HG03460 (cell line): ENCODE results near the gene USP22.
"Not testable (repeated sequence)": the region's sequence is repeated elsewhere in the genome, so short reads cannot be mapped to it uniquely, and the experiment has no call there.

Experiments used
- ATAC-seq: cut with Tn5 transposase; IDR thresholded peaks from one replicate; pipeline ENCODE4 v1.9.1; 2021; ENCODE audit not compliant: unreplicated experiment

The USP22 gene

DNA sequence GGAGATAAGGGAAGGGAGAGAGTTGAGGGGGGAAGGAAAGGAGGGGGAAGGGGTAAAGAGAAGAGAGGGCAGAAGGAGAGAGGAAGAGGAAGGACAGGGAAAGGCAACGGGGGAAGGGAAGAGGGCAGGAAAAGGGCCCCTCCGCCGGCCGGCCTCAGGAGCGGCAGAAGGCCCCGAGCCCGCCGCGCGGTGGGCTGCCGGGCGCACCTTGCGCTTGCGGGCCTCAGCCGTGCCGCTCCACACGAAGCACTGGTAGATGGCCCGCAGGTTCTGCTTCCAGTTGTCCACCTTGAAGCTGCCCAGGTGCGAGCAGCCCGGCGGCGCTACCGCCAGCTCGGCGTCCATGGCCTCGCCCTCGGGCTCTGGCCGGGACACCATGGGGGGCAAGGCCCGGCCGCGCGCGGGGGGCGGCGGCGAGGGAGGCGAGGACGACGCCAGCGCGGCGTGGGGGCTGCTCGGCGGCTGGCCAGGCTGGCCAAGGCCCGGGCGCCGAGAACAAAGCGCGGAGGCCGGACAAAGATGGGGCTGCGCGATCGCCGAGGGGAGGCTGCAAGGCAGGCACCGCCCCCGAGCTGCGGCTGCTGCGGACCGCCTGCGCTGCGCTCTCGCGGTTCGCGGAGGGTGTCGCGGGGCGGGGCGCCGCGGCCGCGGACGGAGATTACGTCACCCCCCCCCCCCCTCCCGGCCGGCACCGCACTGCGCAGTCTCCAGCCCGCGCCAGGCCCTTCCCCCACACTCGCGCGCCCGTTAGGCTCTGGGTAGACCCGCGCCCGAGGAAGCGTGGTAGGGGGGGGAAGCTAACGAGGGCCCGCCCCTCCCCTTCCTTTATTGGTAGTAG, at the start of gene USP22:
USP22 (minus strand) TSS at position 554 of the 838 bp plus-strand sequence; CDS start at position 378, 176 bp downstream.
- ATAC-seq = peak; percentile 52

- no peak for ATAC-seq
Observed at GRCh38 chr17:21090902-21091618, 48.2 kb upstream of the USP22 start.

DNA sequence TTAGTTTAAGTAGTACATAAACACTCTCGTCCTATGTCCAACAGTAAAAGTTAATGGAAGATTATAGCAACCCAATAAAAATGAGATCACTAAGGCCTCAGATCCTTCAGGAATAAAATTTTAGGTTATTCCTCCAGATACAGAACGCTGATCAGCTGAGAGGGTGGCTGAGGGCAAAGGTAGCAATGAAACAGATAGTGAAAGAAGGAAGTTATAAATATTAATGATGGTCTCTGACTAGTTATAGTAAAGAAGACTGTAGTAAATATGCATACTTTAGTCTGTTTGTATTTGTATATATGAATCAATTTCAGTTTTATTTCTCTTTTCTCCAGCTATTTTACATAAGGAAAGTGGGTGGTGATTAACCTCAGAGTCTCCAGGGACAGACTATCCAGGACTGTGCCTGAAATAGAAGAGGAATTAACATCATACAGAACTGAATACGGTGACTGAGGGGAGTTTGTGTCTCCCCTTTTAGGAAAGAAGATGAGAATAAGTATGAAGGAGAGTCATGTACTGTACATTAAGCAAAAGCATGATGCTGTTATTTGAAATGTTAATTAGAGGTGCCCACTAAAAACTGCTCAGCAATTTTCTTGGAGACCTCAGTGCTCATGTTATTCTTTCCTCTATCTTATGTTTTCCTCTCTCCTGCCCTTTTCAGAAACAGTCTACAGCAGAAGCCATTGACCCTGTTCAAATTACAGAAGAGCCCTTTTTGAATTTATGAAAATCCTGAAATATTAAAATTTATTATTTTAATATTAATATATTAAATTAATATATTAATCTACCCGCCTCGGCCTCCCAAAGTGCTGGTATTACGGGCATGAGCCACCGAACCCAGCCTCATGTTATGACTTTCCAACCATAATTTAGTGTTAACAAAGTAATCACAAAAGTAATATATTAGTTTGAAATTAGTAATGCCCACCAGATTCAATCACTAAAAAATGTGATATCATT, 47.4 kb upstream of the USP22 start:
- no peak for ATAC-seq

- no peak for ATAC-seq
Observed at GRCh38 chr17:21089145-21089544, 46.3 kb upstream of the USP22 start.

GRCh38 chr17:21085707-21086106, 42.9 kb upstream of the USP22 start:
- ATAC-seq = no peak

DNA sequence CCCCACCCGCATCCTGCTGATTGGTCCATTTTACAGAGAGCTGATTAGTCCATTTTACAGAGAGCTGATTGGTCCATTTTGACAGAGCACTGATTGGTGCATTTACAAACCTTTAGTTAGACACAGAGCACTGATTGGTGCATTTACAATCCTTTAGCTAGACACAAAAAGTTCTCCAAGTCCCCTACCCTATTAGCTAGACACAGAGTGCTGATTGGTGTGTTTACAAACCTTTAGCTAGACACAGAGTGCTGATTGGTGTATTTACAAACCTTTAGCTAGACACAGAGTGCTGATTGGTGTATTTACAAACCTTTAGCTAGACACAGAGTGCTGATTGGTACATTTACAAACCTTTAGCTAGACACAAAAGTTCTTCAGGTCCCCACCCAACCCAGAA, 42.5 kb upstream of the USP22 start:
- ATAC-seq = not testable (repeated sequence)

GRCh38 chr17:21082001-21082436, 39.2 kb upstream of the USP22 start:
- ATAC-seq = no peak

GRCh38 chr17:21079196-21079595, 36.4 kb upstream of the USP22 start:
- ATAC-seq = no peak

DNA sequence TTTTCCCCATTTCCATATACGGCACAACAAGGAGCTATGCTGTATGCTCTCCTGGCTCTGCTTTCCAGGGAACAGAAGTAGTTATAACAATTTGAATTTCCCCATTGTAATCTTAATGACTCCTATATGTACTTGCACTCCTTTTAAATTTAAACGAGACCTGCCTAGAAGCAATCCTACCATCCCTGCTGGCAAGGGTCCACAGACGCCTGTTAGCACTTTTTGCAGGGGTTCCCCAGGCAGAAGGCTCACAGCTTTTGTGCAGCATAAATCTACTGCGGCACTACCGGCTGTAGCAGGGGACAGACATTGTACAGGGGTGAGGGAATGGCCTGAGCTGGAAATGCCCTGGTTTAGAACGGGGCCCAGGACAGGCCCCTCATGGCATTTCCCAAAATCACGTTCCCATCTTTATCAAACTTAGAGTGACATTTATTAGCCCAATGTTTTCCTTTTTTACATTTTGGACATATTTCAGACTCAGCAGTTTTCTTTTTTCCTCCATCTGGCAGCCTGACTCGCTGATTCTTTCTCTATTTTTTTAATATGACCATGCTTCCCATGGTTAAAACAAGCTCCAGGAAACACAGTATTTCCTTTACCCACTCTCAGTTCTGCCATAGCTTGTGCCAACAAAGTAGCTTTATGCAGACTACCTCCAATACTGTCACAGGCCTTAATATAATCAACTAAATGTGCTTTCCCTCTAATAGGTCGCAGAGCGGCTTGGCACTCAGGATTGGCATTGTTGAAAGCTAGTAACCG, 35.4 kb upstream of the USP22 start:
- no peak for ATAC-seq

DNA sequence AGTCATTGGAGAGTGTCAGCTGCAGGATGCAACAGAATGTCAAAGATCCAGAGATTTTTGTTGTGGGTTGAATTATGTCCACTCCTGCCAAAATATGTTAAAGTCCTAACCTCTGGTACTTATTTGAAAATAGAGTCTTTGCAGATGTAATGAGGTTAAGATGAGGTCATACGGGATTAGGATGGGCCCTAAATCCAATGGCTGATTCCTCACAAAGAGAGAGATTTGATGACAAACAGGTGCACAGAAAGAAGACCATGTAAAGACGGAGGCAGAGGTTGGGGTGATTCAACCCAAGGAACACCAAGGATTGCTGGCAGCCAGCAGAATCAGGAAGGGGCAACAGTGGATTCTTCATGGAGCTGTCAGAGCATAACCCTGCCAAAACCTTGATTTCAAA, 34.5 kb upstream of the USP22 start:
- no peak for ATAC-seq

GRCh38 chr17:21076242-21076641, 33.4 kb upstream of the USP22 start:
- no peak for ATAC-seq

DNA sequence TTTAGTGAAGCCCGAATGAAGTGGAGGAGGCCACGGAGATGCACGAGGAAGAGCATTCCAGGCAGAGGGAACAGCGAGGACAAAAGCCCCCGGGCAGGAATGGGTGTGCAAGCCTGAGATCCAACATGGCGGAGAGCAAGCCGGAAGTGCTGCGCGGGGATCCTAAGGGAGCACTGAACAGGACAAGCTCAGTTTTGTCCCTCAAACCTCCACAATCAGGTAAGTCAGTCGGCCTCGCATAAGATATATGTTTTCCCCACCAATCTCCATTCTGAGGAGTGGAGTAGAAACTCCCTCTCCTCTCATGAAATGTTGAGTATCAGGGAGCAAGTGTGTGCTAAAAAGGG, 32.9 kb upstream of the USP22 start:
- ATAC-seq = no peak

- ATAC-seq = no peak
Observed at GRCh38 chr17:21072745-21073197, 30.0 kb upstream of the USP22 start.

DNA sequence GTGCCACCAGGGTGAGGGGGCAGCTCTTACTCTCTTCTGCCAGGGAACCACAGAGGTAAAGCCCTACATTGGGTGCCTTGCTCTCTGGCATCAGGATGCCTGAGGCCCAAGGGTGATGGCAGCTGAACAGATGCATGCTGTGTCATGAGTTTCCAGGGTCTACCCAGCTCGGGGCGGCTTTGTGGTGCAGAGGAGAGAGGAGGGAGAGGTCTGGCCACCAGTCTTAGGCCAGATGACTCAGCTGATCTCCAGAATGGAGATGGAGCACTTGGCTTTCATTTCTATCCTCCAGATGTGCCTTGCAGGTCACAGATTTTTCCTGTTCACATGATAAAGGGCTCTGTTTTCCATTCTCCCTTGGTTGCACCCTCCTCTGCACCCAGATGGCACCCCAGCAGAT, 23.6 kb upstream of the USP22 start:
- ATAC-seq = no peak

GRCh38 chr17:21061971-21062526, 19.2 kb upstream of the USP22 start:
- peak; percentile 60 for ATAC-seq

GRCh38 chr17:21061158-21061835, 18.5 kb upstream of the USP22 start:
- ATAC-seq = no peak

- ATAC-seq = no peak
Observed at GRCh38 chr17:21059761-21060160, 16.9 kb upstream of the USP22 start.

DNA sequence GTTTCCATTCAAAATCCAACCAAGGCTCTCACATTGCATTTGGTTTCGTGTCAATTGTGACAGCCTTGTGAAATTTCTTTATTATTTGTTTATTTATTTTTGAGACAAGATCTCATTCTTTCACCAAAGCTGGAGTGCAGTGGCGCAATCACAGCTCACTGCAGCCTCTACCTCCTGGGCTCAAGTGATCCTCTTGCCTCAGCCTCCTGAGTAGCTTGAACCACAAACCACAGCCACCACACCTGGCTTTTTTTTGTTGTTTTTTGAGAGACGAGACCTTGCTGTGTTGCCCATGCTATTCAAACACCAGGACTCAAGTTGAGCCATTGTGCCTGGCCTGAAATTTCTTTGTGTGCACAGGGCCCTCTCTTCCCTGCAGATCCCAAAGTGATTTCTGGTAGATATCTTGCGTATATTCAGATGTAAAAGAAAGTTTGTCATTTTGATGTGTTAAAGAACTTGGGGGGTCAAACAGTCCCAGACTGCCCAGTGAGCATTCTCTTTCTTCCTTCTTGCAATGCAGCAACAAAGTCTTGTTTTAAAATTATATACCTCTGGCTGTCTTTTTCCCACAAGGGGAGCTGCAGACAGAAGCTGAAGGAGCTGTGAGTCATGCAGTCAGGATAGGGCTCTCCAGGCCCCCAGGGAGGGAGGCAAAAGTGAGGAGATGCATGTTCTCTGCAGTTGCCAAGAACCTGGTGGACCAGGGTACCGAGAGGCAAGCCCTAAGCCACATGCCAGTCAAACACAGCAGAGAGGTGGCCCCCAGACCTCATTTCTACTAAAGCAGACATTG, 15.5 kb upstream of the USP22 start:
- no peak for ATAC-seq

- ATAC-seq = peak; percentile 77
Observed at GRCh38 chr17:21053056-21053455, 10.2 kb upstream of the USP22 start.
